ENCODE measurements around the gene ZBTB7C.

DNA sequence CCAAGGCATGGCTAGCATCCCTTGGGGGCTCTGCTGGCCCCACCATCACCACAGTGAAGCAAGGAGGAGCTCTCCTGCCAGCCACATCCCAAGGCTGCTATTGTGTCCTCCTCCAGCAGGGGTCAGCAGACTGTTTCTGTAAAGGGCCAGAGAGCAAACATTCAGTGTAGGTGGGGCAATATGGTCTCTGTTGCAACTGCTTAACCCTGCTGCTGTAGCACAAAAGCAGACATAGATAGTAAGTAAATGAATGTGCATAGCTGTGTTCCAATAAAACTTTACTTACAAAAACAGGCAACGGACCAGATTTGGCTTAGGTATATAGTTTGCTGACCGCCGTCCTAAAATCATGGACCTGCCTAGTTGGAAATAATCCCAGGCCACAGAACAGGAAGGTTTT lies 36.4 kb upstream of the ZBTB7C start:
- TF ChIP-seq POLR2A (IDR thresholded peaks at IDR 0.05): no peak
- peak; percentile 81 to 88 (median 86) for TF ChIP-seq CTCF (IDR thresholded peaks at IDR 0.05)
- TF ChIP-seq POLR2AphosphoS5 (IDR thresholded peaks at IDR 0.05): no peak
